Activated CD4-positive, CD25-positive, alpha-beta regulatory T cell treated with anti-CD3 and anti-CD28 coated beads, Interleukin-2, amount 50 U/mL, for 24 hours (primary cell): ENCODE results near the gene MIEF2.
"Not testable (repeated sequence)": the region's sequence is repeated elsewhere in the genome, so short reads cannot be mapped to it uniquely, and the experiment has no call there.

Experiments
- ATAC-seq, 2 donors: fragments of 150-1000 bp; cut with Tn5 transposase; one replicate each; pipeline ENCODE4 v1.10.0; 2021; ENCODE audit warnings: mild to moderate bottlenecking in 1 of 2, moderate library complexity in 1 of 2

MIEF2 gene

DNA sequence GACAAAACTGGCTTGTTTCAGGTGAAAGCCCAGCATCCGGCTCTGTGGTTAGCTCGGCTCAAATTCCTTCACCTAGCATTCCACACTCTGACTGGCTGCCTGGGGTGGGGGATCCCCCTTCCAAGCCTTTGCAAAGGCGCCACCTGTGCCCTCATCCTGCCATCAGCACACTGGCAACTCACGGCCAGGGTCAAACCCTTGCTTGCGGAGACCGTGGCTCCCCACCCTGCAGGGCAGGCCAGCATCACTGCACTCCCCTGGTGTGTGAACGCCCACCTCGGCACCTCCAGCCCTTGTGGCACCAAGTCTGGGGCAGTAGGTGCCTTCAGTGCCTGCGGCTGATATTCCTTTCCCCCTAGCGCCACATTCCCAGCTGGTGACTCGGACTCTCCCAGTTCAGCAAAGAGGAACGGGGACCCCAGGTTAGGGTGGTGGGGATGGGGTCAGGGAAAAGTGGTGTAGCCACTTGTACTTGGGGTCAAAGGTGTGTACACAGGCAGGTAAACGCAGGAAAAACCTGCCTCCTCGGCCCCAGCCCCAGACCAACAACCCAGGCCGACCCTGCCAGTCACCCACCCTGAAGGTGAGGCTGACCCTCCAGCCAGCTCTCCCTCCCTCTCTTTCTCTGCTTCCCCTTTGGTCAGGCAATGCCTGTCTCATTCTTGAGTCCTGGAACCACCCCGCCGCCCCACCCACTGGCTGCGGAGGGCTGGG lies 3.0 kb upstream of the MIEF2 start:
- ATAC-seq: no peak

DNA sequence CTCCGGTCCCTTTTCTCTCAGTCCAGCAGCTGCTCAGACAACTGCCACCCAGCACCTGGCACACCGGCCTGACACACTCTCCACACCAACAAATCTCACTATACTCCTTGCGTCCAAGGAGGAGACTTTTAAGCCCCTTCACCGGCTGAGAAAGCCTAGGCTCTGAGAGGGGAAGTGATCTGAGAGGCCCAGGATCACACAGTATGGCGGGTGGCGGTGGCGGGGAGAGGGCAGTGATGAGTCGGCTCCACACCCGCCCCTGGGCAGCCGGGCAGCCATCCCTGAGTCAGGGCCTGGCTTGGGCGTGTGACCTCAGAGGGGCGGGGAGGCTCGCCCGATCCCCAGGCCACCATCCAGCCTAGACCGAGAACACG lies 2.5 kb upstream of the MIEF2 start:
- peak; percentile 35 to 39 for ATAC-seq

DNA sequence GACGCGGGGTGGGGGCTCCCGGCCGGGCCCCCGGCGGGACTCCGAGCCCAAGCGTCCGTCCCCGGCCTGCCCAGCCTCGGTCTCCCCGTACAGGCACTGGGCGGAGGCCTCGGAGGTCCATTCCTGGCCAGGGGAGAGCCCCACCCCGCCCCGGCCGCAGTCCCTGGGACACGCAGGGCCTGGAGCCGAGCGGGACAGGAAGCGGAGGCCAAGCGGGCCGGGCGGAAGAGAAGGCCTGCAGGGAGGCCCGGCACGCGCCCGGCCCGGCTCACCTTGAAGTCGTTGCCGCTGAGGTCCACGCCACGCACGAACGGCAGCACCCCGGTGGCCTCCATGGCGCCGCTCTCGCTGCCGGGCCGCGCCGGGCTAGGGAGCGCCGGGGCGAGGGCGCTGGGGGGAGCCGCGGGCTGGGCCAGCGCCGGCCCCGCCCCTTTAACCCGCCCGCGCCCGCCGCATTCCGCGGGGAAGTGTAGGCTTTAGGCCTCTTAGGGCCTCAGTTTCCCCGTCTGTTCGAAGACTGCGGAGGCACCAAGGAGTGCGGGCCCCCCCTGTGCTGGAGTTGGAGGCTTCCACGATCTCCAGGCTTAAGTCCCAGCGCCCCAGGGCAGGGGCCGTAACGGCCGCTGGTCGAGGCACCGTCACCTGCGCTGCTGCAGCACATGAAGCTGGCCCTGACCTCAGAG lies 2.0 kb upstream of the MIEF2 start, which contains the start of gene FLII:
Gene FLII, minus strand, starts transcription at position 383 of the 683 bp plus-strand sequence. Its CDS starts 48 bp downstream, at position 335.
- ATAC-seq: peak; percentile 32 to 41

DNA sequence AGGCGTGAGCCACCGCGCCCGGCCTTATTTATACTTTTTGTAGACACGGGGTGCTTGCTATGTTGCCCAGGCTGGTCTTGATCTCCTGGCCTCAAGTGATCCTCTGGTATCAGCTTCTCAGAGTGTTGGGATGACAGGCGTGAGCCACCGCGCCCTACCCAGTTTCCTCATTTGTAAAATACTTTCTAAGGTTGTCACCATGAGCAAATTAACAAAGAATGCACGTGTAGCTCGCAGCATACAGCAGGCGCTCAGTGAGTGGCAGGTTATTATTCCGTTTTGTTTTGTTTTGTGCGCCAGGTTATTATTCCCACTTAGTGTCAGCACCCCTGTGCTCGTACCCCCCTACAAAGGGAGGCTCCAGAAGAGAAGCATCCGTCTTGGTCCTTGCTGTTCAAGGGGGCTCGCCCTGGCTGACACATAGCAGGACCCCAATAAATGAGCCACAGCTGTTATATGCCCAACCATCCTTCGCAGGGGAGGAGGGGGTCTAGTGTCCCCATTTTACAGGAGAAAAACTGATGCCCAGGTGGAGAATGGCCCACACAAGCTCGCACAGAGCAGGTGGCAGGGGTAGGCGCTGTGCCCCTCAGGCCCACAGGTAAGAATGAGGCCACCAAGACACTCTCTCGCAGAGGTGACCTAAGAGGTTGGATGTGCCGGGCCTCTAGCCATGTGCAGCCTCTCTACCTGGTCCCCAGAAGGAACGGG lies 686 bp upstream of the MIEF2 start:
- peak in 1 of 2 donors; percentile 0 for ATAC-seq

DNA sequence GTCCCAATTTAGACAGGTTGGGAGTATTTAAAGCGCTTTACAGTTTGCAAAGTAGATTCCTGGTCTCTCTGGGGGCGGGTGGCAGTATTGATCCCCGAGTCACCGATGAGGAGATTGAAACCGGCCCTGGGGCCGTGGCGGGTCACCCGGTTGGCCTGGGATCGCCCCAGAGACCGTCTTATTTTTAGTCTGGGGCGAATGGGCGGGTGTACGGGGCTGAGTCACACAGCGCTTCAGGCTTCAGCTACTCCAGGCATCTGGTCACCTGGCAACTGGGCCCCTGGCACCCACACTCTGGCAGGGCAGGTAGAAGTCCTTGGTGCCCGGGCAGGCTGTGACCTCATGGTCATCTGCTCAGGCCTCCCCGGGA lies 669 bp downstream of the MIEF2 start:
- no peak for ATAC-seq

GRCh38 chr17:18261659-18262058 lies 1.2 kb downstream of the MIEF2 start:
- ATAC-seq: no peak

GRCh38 chr17:18262111-18262510 lies 1.6 kb downstream of the MIEF2 start:
- ATAC-seq: no peak

- no peak for ATAC-seq
Observed at GRCh38 chr17:18262641-18263040, 2.2 kb downstream of the MIEF2 start.

GRCh38 chr17:18263885-18264682 lies 3.6 kb downstream of the MIEF2 start:
- ATAC-seq: no peak

- ATAC-seq: no peak
Observed at GRCh38 chr17:18267366-18267765, 6.9 kb downstream of the MIEF2 start.

DNA sequence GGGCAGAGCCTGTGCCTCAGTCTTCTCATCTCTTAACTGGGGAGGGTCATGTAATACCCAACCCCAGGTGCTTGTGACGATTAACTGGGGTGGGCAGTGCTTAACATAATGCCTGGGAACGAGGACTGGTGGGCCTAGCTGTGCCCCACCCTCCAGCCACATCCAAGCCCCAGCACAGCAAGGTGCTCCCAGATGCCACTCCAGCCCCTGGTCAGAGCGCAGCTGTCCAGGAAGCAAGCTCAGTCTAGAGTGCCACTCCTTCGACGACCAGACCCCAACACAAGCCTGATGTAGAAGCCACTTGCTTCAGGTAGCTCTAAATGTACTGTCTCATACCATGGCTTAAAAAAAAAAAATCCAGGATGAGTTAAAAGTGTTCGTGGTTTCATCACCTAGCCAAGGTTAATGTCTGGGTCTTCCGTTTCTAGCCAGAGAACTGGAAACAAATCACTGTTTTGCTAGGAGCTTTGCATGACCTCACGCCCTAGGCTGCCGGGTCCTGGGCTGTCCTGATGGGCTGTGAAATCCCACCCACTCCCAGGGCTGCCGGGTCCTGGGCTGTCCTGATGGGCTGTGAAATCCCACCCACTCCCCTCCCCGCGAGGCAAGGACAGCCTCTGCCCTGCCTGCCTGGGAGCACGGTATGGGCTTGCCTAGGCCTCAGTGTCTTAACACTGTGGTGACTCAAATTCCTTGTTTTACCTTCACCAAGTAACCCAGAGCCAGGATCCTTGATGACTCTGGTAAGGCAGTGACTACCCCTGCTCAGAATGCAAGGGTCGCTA lies 7.7 kb downstream of the MIEF2 start:
- no peak for ATAC-seq

DNA sequence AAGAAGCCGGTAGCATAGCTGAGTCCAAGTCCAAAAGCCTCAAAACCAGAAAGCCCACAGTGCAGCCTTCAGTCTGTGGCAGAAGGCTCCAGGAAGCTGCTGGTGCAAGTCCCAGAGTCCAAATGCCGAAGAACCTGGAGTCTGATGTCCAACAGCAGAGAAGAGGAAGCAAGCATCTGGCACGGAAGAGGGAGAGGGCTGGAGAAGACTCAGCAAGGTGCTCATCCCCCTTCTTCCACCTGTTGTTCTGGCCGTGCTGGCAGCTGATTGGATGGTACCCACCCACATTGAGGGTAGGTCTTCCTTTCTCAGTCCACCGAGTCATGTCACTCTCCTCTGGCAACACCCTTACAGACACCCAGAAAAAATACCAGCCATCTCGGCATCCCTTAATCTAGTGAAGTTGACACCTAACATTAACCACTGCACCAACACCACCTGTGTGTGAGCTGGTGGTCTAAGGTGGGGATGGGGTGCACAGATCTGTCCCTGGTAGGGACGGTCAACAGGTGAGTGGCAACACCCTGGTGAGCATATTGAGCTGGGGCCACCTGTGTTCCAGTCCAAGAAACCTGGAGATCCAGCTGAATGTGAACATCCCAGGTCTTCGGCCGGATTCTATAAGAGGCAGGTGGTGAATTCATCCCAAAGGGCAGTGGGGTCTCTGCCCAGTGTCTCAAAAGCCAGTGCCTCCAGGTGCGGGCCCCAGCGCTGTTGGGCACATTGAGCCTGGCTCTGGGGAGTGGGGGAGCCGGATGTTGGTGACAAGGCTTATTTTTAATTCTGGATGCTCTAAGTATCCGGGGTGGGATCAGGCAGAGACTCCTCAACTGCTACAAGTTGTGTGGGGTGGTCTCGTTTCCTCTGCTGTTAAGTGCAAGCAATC lies 9.8 kb downstream of the MIEF2 start:
- no peak for ATAC-seq

GRCh38 chr17:18277076-18277475 lies 16.6 kb downstream of the MIEF2 start:
- no peak for ATAC-seq

- ATAC-seq: no peak
Observed at GRCh38 chr17:18278867-18279266, 18.4 kb downstream of the MIEF2 start.

- ATAC-seq: no peak
Observed at GRCh38 chr17:18280249-18280648, 19.8 kb downstream of the MIEF2 start.

- ATAC-seq: no peak
Observed at GRCh38 chr17:18280766-18281371, 20.4 kb downstream of the MIEF2 start.

DNA sequence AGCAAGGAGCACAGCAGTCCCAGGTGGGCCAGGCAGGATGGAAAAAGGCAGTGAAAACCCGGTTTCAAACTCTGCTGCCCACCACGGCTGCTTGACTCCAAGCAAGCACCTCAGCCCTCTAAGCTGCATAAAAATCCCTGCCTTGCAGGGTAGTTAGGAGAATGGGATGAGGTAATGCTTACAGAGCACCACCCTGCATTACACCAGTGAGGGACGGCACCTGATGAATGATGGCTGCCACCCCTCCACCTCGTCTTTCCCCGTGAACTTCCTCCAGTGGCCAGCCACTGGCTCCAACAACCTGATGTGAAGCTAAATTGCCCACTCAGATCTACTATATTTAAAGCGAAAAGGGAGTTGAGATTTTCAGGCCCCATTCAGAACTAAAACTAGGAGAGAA lies 21.3 kb downstream of the MIEF2 start:
- no peak for ATAC-seq

DNA sequence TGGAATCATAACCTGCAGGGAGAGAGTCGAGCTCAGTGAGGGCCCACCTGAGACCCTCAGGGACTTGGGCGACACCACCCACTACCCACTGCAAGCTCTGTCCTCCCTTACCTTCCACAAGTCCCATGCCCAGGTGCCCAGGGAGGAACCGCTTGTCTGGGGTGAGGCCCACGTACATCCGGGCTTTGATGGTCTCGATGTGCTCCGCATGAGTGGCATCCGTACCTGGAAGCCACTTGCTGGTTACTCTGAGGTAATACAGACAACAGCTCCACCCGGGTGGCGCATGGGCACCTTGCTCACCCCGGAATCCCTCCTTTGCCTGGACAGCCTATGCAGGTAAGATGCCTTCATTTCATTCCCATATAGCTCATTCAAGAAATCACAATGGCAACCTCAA lies 24.8 kb downstream of the MIEF2 start:
- ATAC-seq: no peak

GRCh38 chr17:18291718-18292540 lies 31.5 kb downstream of the MIEF2 start:
- no peak for ATAC-seq

DNA sequence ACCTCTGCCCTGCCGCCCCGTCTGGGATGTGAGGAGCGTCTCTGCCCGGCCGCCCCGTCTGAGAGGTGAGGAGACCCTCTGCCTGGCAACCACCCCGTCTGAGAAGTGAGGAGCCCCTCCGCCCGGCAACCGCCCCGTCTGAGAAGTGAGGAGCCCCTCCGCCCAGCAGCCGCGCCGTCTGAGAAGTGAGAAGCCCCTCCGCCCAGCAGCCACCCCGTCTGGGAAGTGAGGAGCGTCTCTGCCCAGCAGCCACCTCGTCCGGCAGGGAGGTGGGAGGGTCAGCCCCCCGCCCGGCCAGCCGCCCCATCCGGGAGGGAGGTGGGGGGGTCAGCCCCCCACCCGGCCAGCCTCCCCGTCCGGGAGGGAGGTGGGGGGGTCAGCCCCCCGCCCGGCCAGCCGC lies 37.6 kb downstream of the MIEF2 start:
- ATAC-seq: not testable (repeated sequence)
